MM.1S (cell line): ENCODE results near the gene NOP56.

Experiments
- EZH2phosphoT487 ChIP-seq: fragments of 300-600 bp; sonication (generic); IDR thresholded peaks from 2 replicates; pipeline ENCODE4 v1.6.1; 2018; ENCODE audit warnings: antibody characterized with exemption, low read length
- TF ChIP-seq, protein P1 (sequence below): fragments of 300-600 bp; sonication (generic); IDR thresholded peaks from 2 replicates; pipeline ENCODE4 v1.5.1; 2016; ENCODE audit warnings: antibody characterized with exemption, low read length, mixed read lengths

DNA sequence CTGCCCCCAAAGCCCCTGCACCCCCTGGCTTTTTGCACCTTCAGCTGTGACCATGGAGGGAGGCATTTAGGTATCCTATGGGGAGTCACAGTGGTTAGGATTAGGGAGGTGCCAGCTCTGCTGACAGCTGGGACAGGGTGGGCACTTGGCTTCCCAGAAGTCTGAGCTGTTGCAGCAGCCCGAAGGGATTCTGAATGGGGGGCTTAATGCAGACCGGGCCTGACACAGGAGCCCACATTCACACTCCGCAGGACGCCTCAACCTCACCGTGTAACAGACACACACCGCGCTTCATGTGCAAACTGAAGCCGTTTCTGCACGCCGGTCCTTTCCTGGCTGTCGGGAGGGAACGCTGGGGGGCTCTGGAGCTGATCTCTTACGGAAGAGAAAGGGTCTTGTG is 42.1 kb downstream of the NOP56 start:
- TF ChIP-seq, protein P1, sequence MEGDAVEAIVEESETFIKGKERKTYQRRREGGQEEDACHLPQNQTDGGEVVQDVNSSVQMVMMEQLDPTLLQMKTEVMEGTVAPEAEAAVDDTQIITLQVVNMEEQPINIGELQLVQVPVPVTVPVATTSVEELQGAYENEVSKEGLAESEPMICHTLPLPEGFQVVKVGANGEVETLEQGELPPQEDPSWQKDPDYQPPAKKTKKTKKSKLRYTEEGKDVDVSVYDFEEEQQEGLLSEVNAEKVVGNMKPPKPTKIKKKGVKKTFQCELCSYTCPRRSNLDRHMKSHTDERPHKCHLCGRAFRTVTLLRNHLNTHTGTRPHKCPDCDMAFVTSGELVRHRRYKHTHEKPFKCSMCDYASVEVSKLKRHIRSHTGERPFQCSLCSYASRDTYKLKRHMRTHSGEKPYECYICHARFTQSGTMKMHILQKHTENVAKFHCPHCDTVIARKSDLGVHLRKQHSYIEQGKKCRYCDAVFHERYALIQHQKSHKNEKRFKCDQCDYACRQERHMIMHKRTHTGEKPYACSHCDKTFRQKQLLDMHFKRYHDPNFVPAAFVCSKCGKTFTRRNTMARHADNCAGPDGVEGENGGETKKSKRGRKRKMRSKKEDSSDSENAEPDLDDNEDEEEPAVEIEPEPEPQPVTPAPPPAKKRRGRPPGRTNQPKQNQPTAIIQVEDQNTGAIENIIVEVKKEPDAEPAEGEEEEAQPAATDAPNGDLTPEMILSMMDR, result no peak
- TF ChIP-seq EZH2phosphoT487, result no peak
